DMS153 treated with DMSO at 0.1 percent for 48 hours (cell line): ENCODE results near the gene MORN5.

Source experiments
- DNase-seq: peaks from one replicate; lab custom pipeline; 2025; ENCODE audit not compliant: unreplicated experiment; lab: John Stamatoyannopoulos, UW

Gene MORN5

GRCh38 chr9:122190597-122191381 lies 31.1 kb downstream of the MORN5 start:
- no peak for DNase-seq

- DNase-seq: no peak
These were observed 31.9 kb downstream of the MORN5 start for GRCh38 chr9:122191584-122191983.

GRCh38 chr9:122192261-122192875 lies 32.7 kb downstream of the MORN5 start:
- no peak for DNase-seq

GRCh38 chr9:122192914-122193525 lies 33.3 kb downstream of the MORN5 start:
- DNase-seq: no peak

GRCh38 chr9:122193651-122194050 lies 33.9 kb downstream of the MORN5 start:
- DNase-seq: no peak

GRCh38 chr9:122195875-122196274 lies 36.2 kb downstream of the MORN5 start:
- DNase-seq: no peak

- peak; percentile 88 for DNase-seq
These were observed 37.7 kb downstream of the MORN5 start for GRCh38 chr9:122197426-122197825.

GRCh38 chr9:122197882-122198281 lies 38.2 kb downstream of the MORN5 start:
- no peak for DNase-seq

GRCh38 chr9:122200960-122201595 lies 41.4 kb downstream of the MORN5 start:
- no peak for DNase-seq

- DNase-seq: no peak
These were observed 41.9 kb downstream of the MORN5 start for GRCh38 chr9:122201641-122202040.

GRCh38 chr9:122202111-122202510 lies 42.4 kb downstream of the MORN5 start:
- no peak for DNase-seq

GRCh38 chr9:122204055-122204454 lies 44.3 kb downstream of the MORN5 start:
- DNase-seq: no peak

GRCh38 chr9:122204491-122204890 lies 44.8 kb downstream of the MORN5 start:
- DNase-seq: no peak

GRCh38 chr9:122205176-122205575 lies 45.5 kb downstream of the MORN5 start:
- no peak for DNase-seq

- DNase-seq: no peak
These were observed 46.7 kb downstream of the MORN5 start for GRCh38 chr9:122206118-122207046.

GRCh38 chr9:122207096-122207495 lies 47.4 kb downstream of the MORN5 start:
- DNase-seq: no peak

GRCh38 chr9:122209451-122209850 lies 49.7 kb downstream of the MORN5 start:
- DNase-seq: no peak

GRCh38 chr9:122212473-122213004 lies 52.8 kb downstream of the MORN5 start:
- DNase-seq: no peak

GRCh38 chr9:122213102-122213588 lies 53.4 kb downstream of the MORN5 start:
- no peak for DNase-seq
